ENCODE results near the gene ELAVL4.
"Not testable (repeated sequence)": the region's sequence is repeated elsewhere in the genome, so short reads cannot be mapped to it uniquely, and the experiment has no call there.

Gene ELAVL4

GRCh38 chr1:50158421-50158820 is 49.7 kb downstream of the ELAVL4 start:
- H3K79me2 ChIP-seq (ENCODE audit: insufficient read depth, low read length), result no peaks in the 10 kb centered on the region
- no peaks in the 10 kb centered on the region for H3F3A ChIP-seq (ENCODE audit: insufficient read depth)
- no peak overlapping the region for H3K9ac ChIP-seq (ENCODE audit: low read length)
- H3K9me2 ChIP-seq (replicated peaks; ENCODE audit: insufficient read depth, low read length), result no peaks in the 10 kb centered on the region
- no peaks in the 10 kb centered on the region for H4K20me1 ChIP-seq (ENCODE audit: low read depth, low read length)
- no peak overlapping the region for H3K4me2 ChIP-seq (ENCODE audit: low read depth, low read length, poor library complexity, severe bottlenecking)
- H3K27me3 ChIP-seq (ENCODE audit: low read length), result no peaks in the 10 kb centered on the region
- H3K4me3 ChIP-seq (ENCODE audit: insufficient read depth, low read length, poor library complexity, severe bottlenecking), result no peak overlapping the region
- no peaks in the 10 kb centered on the region for H3K9me3 ChIP-seq (ENCODE audit: insufficient read depth, low read length)
- no peak overlapping the region for H3K27ac ChIP-seq (ENCODE audit: low read depth, low read length)
- H2AFZ ChIP-seq (ENCODE audit: low read depth, low read length, severe bottlenecking), result no peak overlapping the region
- TF ChIP-seq, protein P1, sequence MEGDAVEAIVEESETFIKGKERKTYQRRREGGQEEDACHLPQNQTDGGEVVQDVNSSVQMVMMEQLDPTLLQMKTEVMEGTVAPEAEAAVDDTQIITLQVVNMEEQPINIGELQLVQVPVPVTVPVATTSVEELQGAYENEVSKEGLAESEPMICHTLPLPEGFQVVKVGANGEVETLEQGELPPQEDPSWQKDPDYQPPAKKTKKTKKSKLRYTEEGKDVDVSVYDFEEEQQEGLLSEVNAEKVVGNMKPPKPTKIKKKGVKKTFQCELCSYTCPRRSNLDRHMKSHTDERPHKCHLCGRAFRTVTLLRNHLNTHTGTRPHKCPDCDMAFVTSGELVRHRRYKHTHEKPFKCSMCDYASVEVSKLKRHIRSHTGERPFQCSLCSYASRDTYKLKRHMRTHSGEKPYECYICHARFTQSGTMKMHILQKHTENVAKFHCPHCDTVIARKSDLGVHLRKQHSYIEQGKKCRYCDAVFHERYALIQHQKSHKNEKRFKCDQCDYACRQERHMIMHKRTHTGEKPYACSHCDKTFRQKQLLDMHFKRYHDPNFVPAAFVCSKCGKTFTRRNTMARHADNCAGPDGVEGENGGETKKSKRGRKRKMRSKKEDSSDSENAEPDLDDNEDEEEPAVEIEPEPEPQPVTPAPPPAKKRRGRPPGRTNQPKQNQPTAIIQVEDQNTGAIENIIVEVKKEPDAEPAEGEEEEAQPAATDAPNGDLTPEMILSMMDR (IDR thresholded peaks at IDR 0.05; ENCODE audit: insufficient read depth, low read length, poor library complexity, severe bottlenecking), result no peak
- TF ChIP-seq EZH2phosphoT487 (conservative IDR thresholded peaks at IDR 0.05; ENCODE audit: low read length), result no peak
- H3K36me3 ChIP-seq (ENCODE audit: low read length), result no peaks in the 10 kb centered on the region

DNA sequence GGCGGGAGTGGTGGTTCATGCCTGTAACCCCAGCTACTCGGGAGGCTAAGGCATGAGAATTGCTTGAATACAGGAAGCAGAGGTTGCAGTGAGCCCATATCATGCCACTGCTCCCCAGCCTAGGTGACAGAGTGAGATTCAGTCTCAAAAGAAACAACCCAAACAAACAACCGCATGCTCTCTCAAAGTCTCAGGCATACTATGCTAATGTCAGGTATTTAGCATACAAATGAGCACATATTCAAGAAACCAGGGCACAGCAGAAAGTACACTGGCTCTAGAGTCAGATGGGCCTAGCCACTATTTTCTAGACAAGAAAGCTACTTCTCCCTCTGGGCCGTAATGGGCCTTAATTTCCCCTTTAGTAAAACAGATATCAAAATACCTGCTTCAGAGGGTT is 55.0 kb downstream of the ELAVL4 start:
- no peak for TF ChIP-seq EZH2phosphoT487 (conservative IDR thresholded peaks at IDR 0.05; ENCODE audit: low read length)
- TF ChIP-seq, protein P1 (IDR thresholded peaks at IDR 0.05; ENCODE audit: insufficient read depth, low read length, poor library complexity, severe bottlenecking), result no peak
- Histone ChIP-seq H3K27me3 (ENCODE audit: low read length) (no peaks in the 10 kb centered on the region), H4K20me1 (ENCODE audit: low read depth, low read length) (no peaks in the 10 kb centered on the region), H3K4me3 (ENCODE audit: insufficient read depth, low read length, poor library complexity, severe bottlenecking) (no peak overlapping the region), H3K9me2 (replicated peaks; ENCODE audit: insufficient read depth, low read length) (no peaks in the 10 kb centered on the region), H3K36me3 (ENCODE audit: low read length) (no peaks in the 10 kb centered on the region), H3K4me2 (ENCODE audit: low read depth, low read length, poor library complexity, severe bottlenecking) (no peak overlapping the region), H3K27ac (ENCODE audit: low read depth, low read length) (no peak overlapping the region), H2AFZ (ENCODE audit: low read depth, low read length, severe bottlenecking) (no peak overlapping the region), H3K9me3 (ENCODE audit: insufficient read depth, low read length) (no peaks in the 10 kb centered on the region), H3K79me2 (ENCODE audit: insufficient read depth, low read length) (no peaks in the 10 kb centered on the region), H3K9ac (ENCODE audit: low read length) (no peak overlapping the region), H3F3A (ENCODE audit: insufficient read depth) (no peaks in the 10 kb centered on the region)

DNA sequence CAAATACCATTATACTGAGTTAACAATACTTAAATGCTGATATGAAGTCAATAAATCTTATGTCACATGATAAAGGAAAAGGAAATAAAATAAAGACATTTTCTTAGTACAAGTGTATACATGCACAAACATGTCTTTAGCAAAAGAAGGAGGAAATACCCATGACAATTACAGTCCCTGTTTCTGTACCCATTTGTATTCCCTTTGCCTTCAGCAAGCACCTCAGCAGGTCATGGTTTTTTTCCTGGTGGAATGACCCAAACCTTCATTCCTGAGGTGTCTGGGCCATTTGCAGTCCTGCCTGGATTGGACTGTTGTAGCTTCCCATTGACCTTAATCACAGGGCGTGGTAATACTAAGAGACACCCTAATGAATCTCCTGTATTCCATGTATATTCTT is 57.6 kb downstream of the ELAVL4 start:
- H3K9ac ChIP-seq (ENCODE audit: low read length); H3K79me2 ChIP-seq (ENCODE audit: insufficient read depth, low read length); H3K27me3 ChIP-seq (ENCODE audit: low read length); H3F3A ChIP-seq (ENCODE audit: insufficient read depth); H3K27ac ChIP-seq (ENCODE audit: low read depth, low read length); H3K36me3 ChIP-seq (ENCODE audit: low read length); H3K4me2 ChIP-seq (ENCODE audit: low read depth, low read length, poor library complexity, severe bottlenecking); H2AFZ ChIP-seq (ENCODE audit: low read depth, low read length, severe bottlenecking); H3K9me2 ChIP-seq (replicated peaks; ENCODE audit: insufficient read depth, low read length); H3K4me3 ChIP-seq (ENCODE audit: insufficient read depth, low read length, poor library complexity, severe bottlenecking); H3K9me3 ChIP-seq (ENCODE audit: insufficient read depth, low read length); H4K20me1 ChIP-seq (ENCODE audit: low read depth, low read length): not testable (repeated sequence)

- no peaks in the 10 kb centered on the region for H3F3A ChIP-seq (ENCODE audit: insufficient read depth)
- H4K20me1 ChIP-seq (ENCODE audit: low read depth, low read length), result no peaks in the 10 kb centered on the region
- no peak overlapping the region for H3K4me3 ChIP-seq (ENCODE audit: insufficient read depth, low read length, poor library complexity, severe bottlenecking)
- no peak overlapping the region for H3K4me2 ChIP-seq (ENCODE audit: low read depth, low read length, poor library complexity, severe bottlenecking)
- no peak overlapping the region for H2AFZ ChIP-seq (ENCODE audit: low read depth, low read length, severe bottlenecking)
- no peaks in the 10 kb centered on the region for H3K9me3 ChIP-seq (ENCODE audit: insufficient read depth, low read length)
- no peak overlapping the region for H3K27ac ChIP-seq (ENCODE audit: low read depth, low read length)
- no peaks in the 10 kb centered on the region for H3K36me3 ChIP-seq (ENCODE audit: low read length)
- H3K27me3 ChIP-seq (ENCODE audit: low read length), result no peaks in the 10 kb centered on the region
- H3K9me2 ChIP-seq (replicated peaks; ENCODE audit: insufficient read depth, low read length), result no peaks in the 10 kb centered on the region
- no peaks in the 10 kb centered on the region for H3K79me2 ChIP-seq (ENCODE audit: insufficient read depth, low read length)
- H3K9ac ChIP-seq (ENCODE audit: low read length), result no peak overlapping the region
- TF ChIP-seq EZH2phosphoT487 (conservative IDR thresholded peaks at IDR 0.05; ENCODE audit: low read length), result no peak
- TF ChIP-seq, protein P1 (IDR thresholded peaks at IDR 0.05; ENCODE audit: insufficient read depth, low read length, poor library complexity, severe bottlenecking), result no peak
These were observed 63.6 kb downstream of the ELAVL4 start for GRCh38 chr1:50172299-50172698.

All from SU-DHL-6 (cell line).